IMR-90 (cell line): ENCODE measurements around the gene NKIRAS1. TPM values are rescaled to one million over a fixed set of nuclear protein-coding genes. Genes with fewer than 3 reads are reported as not detected.

ENCODE experiments used
- ATAC-seq: fragments of 200-7000 bp; cut with Tn5 transposase; 2 replicates; pipeline ENCODE4 v1.9.1; 2020; ENCODE audit warnings: low read depth, mild to moderate bottlenecking, moderate library complexity
- BruUV-seq: library from RNA; stranded (reverse); fragments of 400-500 nt; replicated peaks from 2 replicates; lab custom pipeline; 2021; lab: Mats Ljungman, UMichigan
- CTCF ChIA-PET: fragments of 300-600 bp; formaldehyde crosslinking; extraction: SDS; loops from one replicate; lab custom pipeline; 2021; ENCODE audit warnings: antibody characterized with exemption; lab: Yijun Ruan, JAX
- POLR2A ChIA-PET: fragments of 300-600 bp; sonication (Branson Sonifier 250); formaldehyde crosslinking; loops from one replicate; lab custom pipeline; 2022; ENCODE audit warnings: antibody characterized with exemption; ENCODE audit not compliant: unreplicated experiment; lab: Charles Lee
- DNase-seq: peaks from one replicate; pipeline ENCODE4 v3.0.0; 2013
- H2AFZ ChIP-seq: replicated peaks from 2 replicates; pipeline ENCODE3; 2013; ENCODE audit warnings: low read length, mild to moderate bottlenecking; ENCODE audit not compliant: poor library complexity
- H2AK5ac ChIP-seq: 2 replicates; pipeline ENCODE4 v1.6.1; 2013; ENCODE audit warnings: low read depth, low read length, inconsistent platforms
- H2AK9ac ChIP-seq: replicated peaks from 2 replicates; pipeline ENCODE3; 2013; ENCODE audit warnings: mild to moderate bottlenecking, low read depth, low read length, moderate library complexity; ENCODE audit not compliant: poor library complexity
- H2BK120ac ChIP-seq: 2 replicates; pipeline ENCODE4 v1.6.1; 2013; ENCODE audit warnings: low read depth, low read length, inconsistent platforms
- H2BK15ac ChIP-seq: 3 replicates; pipeline ENCODE4 v1.6.1; 2013; ENCODE audit warnings: low read depth, low read length, inconsistent platforms
- H2BK20ac ChIP-seq: 2 replicates; pipeline ENCODE4 v1.6.1; 2013; ENCODE audit warnings: low read depth, mild to moderate bottlenecking, inconsistent platforms, low read length, moderate library complexity
- H2BK5ac ChIP-seq: 2 replicates; pipeline ENCODE4 v1.6.1; 2013; ENCODE audit warnings: mild to moderate bottlenecking, low read depth, low read length, inconsistent platforms; ENCODE audit not compliant: poor library complexity, severe bottlenecking
- H3K14ac ChIP-seq: replicated peaks from 2 replicates; pipeline ENCODE4 v1.6.1; 2013; ENCODE audit warnings: low read depth, low read length, inconsistent platforms
- H3K18ac ChIP-seq: 2 replicates; pipeline ENCODE4 v1.6.1; 2013; ENCODE audit warnings: low read depth, low read length, control low read depth
- H3K23ac ChIP-seq: 2 replicates; pipeline ENCODE4 v1.6.1; 2013; ENCODE audit warnings: low read depth, low read length, inconsistent platforms
- H3K27ac ChIP-seq: 2 replicates; pipeline ENCODE4 v1.5.1; 2013; ENCODE audit warnings: mild to moderate bottlenecking, control low read depth, low read length; ENCODE audit not compliant: insufficient read depth
- H3K27me3 ChIP-seq: 2 replicates; pipeline ENCODE4 v1.6.1; 2013; ENCODE audit warnings: low read length; ENCODE audit not compliant: control insufficient read depth, insufficient read depth
- H3K36me3 ChIP-seq: 2 replicates; pipeline ENCODE4 v1.6.1; 2013; ENCODE audit warnings: low read length, mixed read lengths; ENCODE audit not compliant: control insufficient read depth, insufficient read depth
- H3K4ac ChIP-seq: 2 replicates; pipeline ENCODE4 v1.6.1; 2013; ENCODE audit warnings: low read depth, low read length, inconsistent platforms
- H3K4me1 ChIP-seq: 2 replicates; pipeline ENCODE4 v1.6.1; 2013; ENCODE audit warnings: low read length, mixed read lengths; ENCODE audit not compliant: control insufficient read depth, insufficient read depth
- H3K4me2 ChIP-seq: 2 replicates; pipeline ENCODE4 v1.6.1; 2013; ENCODE audit warnings: low read depth, mild to moderate bottlenecking, control low read depth, low read length, moderate library complexity
- H3K4me3 ChIP-seq: 2 replicates; pipeline ENCODE4 v1.5.1; 2013; ENCODE audit warnings: low read depth, mild to moderate bottlenecking, control low read depth, low read length, moderate library complexity; ENCODE audit not compliant: insufficient read depth
- H3K56ac ChIP-seq: 2 replicates; pipeline ENCODE4 v1.6.1; 2013; ENCODE audit warnings: low read length, inconsistent platforms; ENCODE audit not compliant: insufficient read depth; ENCODE audit errors: extremely low read depth
- H3K79me1 ChIP-seq, 2 experiments: 2 replicates each; pipeline ENCODE4 v1.6.1; 2013; ENCODE audit warnings: low read length in 2 of 2, inconsistent platforms in 1 of 2, low read depth in 1 of 2
- H3K9ac ChIP-seq: 2 replicates; pipeline ENCODE4 v1.6.1; 2013; ENCODE audit warnings: low read depth, low read length, control low read depth
- H3K9me1 ChIP-seq: 2 replicates; pipeline ENCODE4 v1.6.1; 2013; ENCODE audit warnings: low read length, inconsistent platforms; ENCODE audit not compliant: insufficient read depth
- H3K9me3 ChIP-seq: 2 replicates; pipeline ENCODE4 v1.6.1; 2013; ENCODE audit warnings: low read length; ENCODE audit not compliant: control insufficient read depth, insufficient read depth
- H4K20me1 ChIP-seq: 2 replicates; pipeline ENCODE4 v1.6.1; 2013; ENCODE audit warnings: low read length, inconsistent platforms; ENCODE audit not compliant: insufficient read depth
- H4K5ac ChIP-seq: 2 replicates; pipeline ENCODE4 v1.6.1; 2013; ENCODE audit warnings: mild to moderate bottlenecking, low read depth, low read length, control low read depth
- H4K8ac ChIP-seq, 2 experiments: 2 replicates each; pipeline ENCODE4 v1.6.1; 2013; ENCODE audit warnings: low read depth in 2 of 2, low read length in 2 of 2, control low read depth in 1 of 2, inconsistent platforms in 1 of 2
- H4K91ac ChIP-seq: 2 replicates; pipeline ENCODE4 v1.6.1; 2013; ENCODE audit warnings: low read depth, low read length, inconsistent platforms; ENCODE audit not compliant: insufficient read depth
- BHLHE40 ChIP-seq: fragments of 150-350 bp; IDR thresholded peaks from 2 replicates; pipeline ENCODE4 v1.6.1; 2016; ENCODE audit warnings: mild to moderate bottlenecking, low read depth, low read length
- CEBPB ChIP-seq: IDR thresholded peaks from 2 replicates; pipeline ENCODE4 v1.6.1; 2012; ENCODE audit warnings: low read depth, low read length, improper control_type of control experiment
- CHD1 ChIP-seq: IDR thresholded peaks from 2 replicates; pipeline ENCODE4 v1.6.1; 2012; ENCODE audit warnings: low read depth, low read length, improper control_type of control experiment
- CTCF ChIP-seq: conservative IDR thresholded peaks from 2 replicates; pipeline ENCODE4 v1.5.1; 2012; ENCODE audit warnings: mild to moderate bottlenecking, low read depth, low read length, improper control_type of control experiment
- ELK1 ChIP-seq: fragments of 150-350 bp; IDR thresholded peaks from 2 replicates; pipeline ENCODE4 v1.6.1; 2016; ENCODE audit warnings: low read depth, mild to moderate bottlenecking, low read length, moderate library complexity, borderline replicate concordance
- FOS ChIP-seq: fragments of 150-350 bp; IDR thresholded peaks from 2 replicates; pipeline ENCODE4 v1.6.1; 2016; ENCODE audit warnings: low read depth, low read length
- MAFK ChIP-seq: IDR thresholded peaks from 2 replicates; pipeline ENCODE4 v1.6.1; 2012; ENCODE audit warnings: low read depth, low read length, improper control_type of control experiment
- MAZ ChIP-seq: IDR thresholded peaks from 2 replicates; pipeline ENCODE4 v1.6.1; 2012; ENCODE audit warnings: low read depth, mild to moderate bottlenecking, low read length, improper control_type of control experiment, moderate library complexity, borderline replicate concordance
- MXI1 ChIP-seq: IDR thresholded peaks from 2 replicates; pipeline ENCODE4 v1.6.1; 2012; ENCODE audit warnings: low read depth, mild to moderate bottlenecking, low read length, moderate library complexity, borderline replicate concordance
- NFE2L2 ChIP-seq: fragments of 150-350 bp; IDR thresholded peaks from 2 replicates; pipeline ENCODE4 v1.6.1; 2016; ENCODE audit warnings: low read depth, mild to moderate bottlenecking, low read length
- POLR2A ChIP-seq: IDR thresholded peaks from 2 replicates; pipeline ENCODE4 v1.6.1; 2012; ENCODE audit warnings: mild to moderate bottlenecking, low read depth, low read length
- RAD21 ChIP-seq: IDR thresholded peaks from 2 replicates; pipeline ENCODE4 v1.6.1; 2012; ENCODE audit warnings: low read length, improper control_type of control experiment
- RCOR1 ChIP-seq: IDR thresholded peaks from 2 replicates; pipeline ENCODE4 v1.6.1; 2012; ENCODE audit warnings: mild to moderate bottlenecking, low read length, improper control_type of control experiment; ENCODE audit not compliant: insufficient replicate concordance
- SMC3 ChIP-seq: fragments of 150-350 bp; IDR thresholded peaks from 2 replicates; pipeline ENCODE4 v1.6.1; 2016; ENCODE audit warnings: low read depth, mild to moderate bottlenecking, antibody characterized with exemption, low read length, moderate library complexity
- WGBS, 2 experiments: methylation state at CpG; one replicate each; pipeline versions ENCODE4 v1.1.5 to v1.1.7; 2013; ENCODE audit warnings: missing lambda C conversion rate in 2 of 2; ENCODE audit not compliant: insufficient read length in 1 of 2; ENCODE audit errors: extremely low coverage in 2 of 2; 5-methylcytosine and 5-hydroxymethylcytosine counted together
- dilution Hi-C: fragments of 300-500 bp; cut with HindIII; formaldehyde crosslinking; loops from one replicate; pipeline ENCODE4 v1.14.3; 2018; ENCODE audit warnings: low sequenced_read_pairs; ENCODE audit not compliant: unreplicated experiment
- in situ Hi-C: fragments of 300-500 bp; cut with MboI; formaldehyde crosslinking; loops from 3 replicates; pipeline ENCODE4 v1.14.3; 2019; ENCODE audit warnings: low sequenced_read_pairs, inconsistent platforms, mixed read lengths
- intact Hi-C: fragments of 100-400 bp; cut with micrococcal nuclease; formaldehyde crosslinking; loops from 2 replicates; pipeline ENCODE4 v1.10.0; 2022
- polyA plus RNA-seq, 3 experiments: library from polyadenylated mRNA; depleted of rRNA; stranded (reverse); fragments of >200 nt; gene quantifications; 2 replicates each; pipeline ENCODE4 v1.2.3, GENCODE V29; 2012; ENCODE audit warnings: low replicate concordance in 1 of 3
- total RNA-seq: library from RNA; depleted of rRNA; stranded (reverse); fragments of >200 nt; gene quantifications from 2 replicates; pipeline ENCODE4 v1.2.3, GENCODE V29; 2012

The NKIRAS1 gene
- total and polyA plus RNA-seq, 2 of the 4 experiments (the other 2 are of a cell fraction): 6.1 to 6.8 TPM

- ChIA-PET POLR2A (interaction anchor here (0.6 to 1.2 kb wide), 11 partner anchors 10 to 576 kb away, joined by 3 to 6 read pairs (median 4); no protein-coding TSS in a partner anchor), CTCF (interaction anchor here (0.7 to 1.6 kb wide), 5 partner anchors 11 to 149 kb away, joined by 3 to 4 read pairs (median 3); no protein-coding TSS in a partner anchor)
- peaks cover 13% of the 10 kb centered on the region for H3K36me3 ChIP-seq
- H4K8ac ChIP-seq: peak overlapping the region in 1 of 2 experiments; percentile 71; a peak in 2 of 4 replicates
- ATAC-seq (peak; percentile 53), DNase-seq (no peak)
- peak overlapping the region; percentile 63 for H2AK9ac ChIP-seq
- H2AFZ ChIP-seq: peak overlapping the region; percentile 94
- H3K56ac ChIP-seq: peak overlapping the region; percentile 36; the same call in 1 of the 2 replicates
- peaks cover 22 to 54% of the 10 kb centered on the region in 2 experiments for H3K79me1 ChIP-seq
- 0 out of 2 replicates have a peak overlapping the region, but pooled peaks have one; percentile 30 for H2BK120ac ChIP-seq
- no peaks in the 10 kb centered on the region; the same call in 1 of the 2 replicates for H3K9me1 ChIP-seq
- H3K4ac ChIP-seq: peak overlapping the region; percentile 42
- H3K4me3 ChIP-seq: peak overlapping the region; percentile 57
- peak overlapping the region; percentile 44; the same call in 1 of the 2 replicates for H3K23ac ChIP-seq
- H2BK5ac ChIP-seq: peak overlapping the region; percentile 60
- in situ Hi-C loops (no loop called here), dilution Hi-C loops (no loop called here), intact Hi-C loops (loop anchor here (10.0 kb wide), 1 partner anchor 768 kb away; no protein-coding TSS in a partner anchor)
- H2AK5ac ChIP-seq: no peak overlapping the region
- peaks cover 39% of the 10 kb centered on the region for H4K20me1 ChIP-seq
- H2BK20ac ChIP-seq: 0 out of 2 replicates have a peak overlapping the region, but pooled peaks have one; percentile 27
- peak overlapping the region; percentile 77 for H3K14ac ChIP-seq
- no peaks in the 10 kb centered on the region for H3K27me3 ChIP-seq
- 0% methylated on average over 11 of the region's 48 CpGs; no CpG with 5 or more reads in 1 of the 2 experiments for WGBS, 2 experiments
- no TSS peak for BruUV-seq
- peak overlapping the region; percentile 79; the same call in 1 of the 2 replicates for H4K91ac ChIP-seq
- H3K18ac ChIP-seq: peak overlapping the region; percentile 15; the same call in 1 of the 2 replicates
- peak overlapping the region; percentile 57 for H3K27ac ChIP-seq
- H3K9ac ChIP-seq: peak overlapping the region; percentile 66
- H3K4me2 ChIP-seq: peak overlapping the region; percentile 37
- H2BK15ac ChIP-seq: no peak overlapping the region
- peak overlapping the region; percentile 25; the same call in 1 of the 2 replicates for H4K5ac ChIP-seq
- H3K4me1 ChIP-seq: no peaks in the 10 kb centered on the region
- H3K9me3 ChIP-seq: no peaks in the 10 kb centered on the region
- TF ChIP-seq MAZ (no peak), CTCF (no peak), FOS (no peak), RCOR1 (no peak), MAFK (no peak), BHLHE40 (no peak), CEBPB (no peak), SMC3 (no peak), MXI1 (no peak), RAD21 (no peak), POLR2A (no peak), CHD1 (no peak), NFE2L2 (no peak), ELK1 (no peak)
Measured at GRCh38 chr3:23916152-23916885, 471 bp downstream of the NKIRAS1 start.
